Activated gamma-delta T cell treated with anti-CD3 and anti-CD28 coated beads, Interleukin-2, amount 50 U/mL, for 16 hours (primary cell): ENCODE data around the gene SIPA1L3.

Experiments
- DNase-seq: peaks from one replicate; pipeline ENCODE4 v3.0.0-alpha.2; 2020; ENCODE audit warnings: low read depth

The SIPA1L3 gene

DNA sequence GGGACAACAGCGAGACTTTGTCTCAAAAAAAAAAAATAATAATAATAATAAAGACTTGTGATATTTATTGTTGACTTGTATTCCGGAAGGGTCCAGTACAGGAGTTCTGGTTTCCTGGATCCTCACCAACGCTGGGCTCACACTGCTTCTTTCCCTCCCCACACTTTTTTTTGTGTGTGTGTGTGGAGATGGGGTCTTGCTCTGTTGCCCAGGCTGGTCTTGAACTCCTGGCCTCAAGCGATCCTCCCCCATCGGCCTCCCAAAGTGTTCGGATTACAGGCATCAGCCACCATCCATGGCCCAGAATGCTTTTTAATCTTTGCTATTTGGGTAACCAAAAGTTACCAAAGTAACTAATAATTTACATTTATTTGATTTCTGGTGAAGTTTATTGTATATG lies 39.1 kb downstream of the SIPA1L3 start:
- no peak for DNase-seq

DNA sequence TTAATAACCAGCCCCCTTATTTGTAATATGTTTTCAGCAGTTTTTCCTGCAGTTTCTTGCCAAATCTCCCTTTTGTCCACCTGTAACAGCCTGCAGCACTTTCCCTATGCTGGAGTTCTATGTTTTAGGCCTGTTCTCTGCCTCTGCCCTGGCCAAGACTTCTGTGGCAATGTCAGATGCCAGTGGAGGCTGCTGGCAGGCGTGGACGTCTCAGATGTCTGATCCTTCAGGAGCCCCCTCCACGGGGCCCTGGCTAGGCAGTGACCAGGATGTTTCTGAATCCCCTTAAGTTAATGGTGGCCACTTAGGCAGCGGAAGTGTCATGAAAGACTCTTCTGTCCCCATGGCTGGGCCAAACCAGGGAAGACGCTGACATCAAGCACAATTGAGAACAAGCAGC lies 40.8 kb downstream of the SIPA1L3 start:
- DNase-seq, result no peak

DNA sequence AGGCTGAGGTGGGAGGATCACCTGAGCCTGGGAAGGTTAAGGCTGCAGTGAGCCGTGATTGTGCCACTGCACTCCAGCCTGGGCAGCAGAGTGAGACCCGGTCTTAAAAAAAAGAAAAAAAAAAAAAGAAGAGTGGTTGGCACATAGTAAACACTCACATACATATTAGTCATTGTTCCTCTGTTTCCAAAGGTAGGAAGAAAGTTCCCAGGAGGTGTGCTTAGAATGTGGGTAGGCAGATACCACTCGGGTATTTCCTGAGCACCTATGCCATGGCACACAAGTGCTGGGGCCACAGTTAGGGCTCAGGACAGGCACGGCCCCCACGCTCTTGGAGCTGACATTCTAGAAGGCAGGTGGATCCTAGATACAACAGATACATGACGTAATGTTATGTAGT lies 41.4 kb downstream of the SIPA1L3 start:
- no peak for DNase-seq

DNA sequence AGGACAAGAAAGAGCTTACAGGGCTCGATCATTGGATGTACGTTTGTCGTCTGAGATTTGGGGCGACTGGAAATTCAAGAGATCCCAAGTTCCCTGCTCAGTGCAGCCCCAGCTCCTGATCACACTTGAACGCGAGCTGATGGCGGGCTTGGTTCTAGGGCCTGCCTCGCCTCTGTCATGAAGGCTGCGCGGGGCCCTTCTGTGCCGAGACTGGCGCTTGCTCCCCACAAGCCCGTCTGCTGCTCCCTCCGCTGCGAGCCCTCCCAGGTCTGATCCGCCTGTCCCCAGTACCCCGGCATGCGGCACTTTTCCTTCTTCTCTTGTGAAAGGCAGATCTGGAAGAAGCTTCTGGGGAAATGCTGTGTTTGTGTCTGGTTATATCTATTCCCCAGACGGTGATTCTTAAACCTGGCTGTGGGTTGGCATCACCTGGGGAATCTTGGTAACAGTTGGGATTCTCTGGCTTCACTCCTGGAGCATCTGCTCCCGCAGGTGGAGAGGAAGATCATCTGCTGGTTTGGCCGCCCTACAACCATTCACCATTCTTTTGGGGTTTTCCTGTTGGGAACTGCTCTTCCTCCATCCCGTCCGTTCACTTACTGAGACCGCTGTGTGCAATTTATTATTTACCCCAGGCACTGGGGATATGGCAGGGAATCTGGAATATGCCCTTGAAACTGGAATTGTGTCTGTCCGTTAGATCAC lies 43.6 kb downstream of the SIPA1L3 start:
- DNase-seq, result no peak

DNA sequence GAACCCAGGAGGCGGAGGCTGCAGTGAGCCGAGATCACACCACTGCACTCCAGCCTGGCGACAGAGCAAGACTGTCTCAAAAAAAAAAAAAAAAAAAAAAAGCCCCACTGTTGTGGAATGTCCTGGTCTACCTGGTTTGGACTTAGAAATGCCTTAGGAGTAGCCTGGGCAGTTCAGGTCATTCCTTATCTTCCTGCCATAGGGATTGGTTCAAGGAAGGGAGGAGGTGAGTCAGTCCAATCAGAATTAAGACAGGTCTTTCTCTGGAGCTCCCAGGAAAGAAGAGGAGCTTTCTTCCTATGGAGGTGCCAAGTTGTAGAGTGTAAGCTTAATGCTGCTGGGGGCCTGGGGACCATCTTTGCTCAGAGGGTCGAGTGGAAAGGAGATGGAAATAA lies 44.8 kb downstream of the SIPA1L3 start:
- DNase-seq, result no peak

DNA sequence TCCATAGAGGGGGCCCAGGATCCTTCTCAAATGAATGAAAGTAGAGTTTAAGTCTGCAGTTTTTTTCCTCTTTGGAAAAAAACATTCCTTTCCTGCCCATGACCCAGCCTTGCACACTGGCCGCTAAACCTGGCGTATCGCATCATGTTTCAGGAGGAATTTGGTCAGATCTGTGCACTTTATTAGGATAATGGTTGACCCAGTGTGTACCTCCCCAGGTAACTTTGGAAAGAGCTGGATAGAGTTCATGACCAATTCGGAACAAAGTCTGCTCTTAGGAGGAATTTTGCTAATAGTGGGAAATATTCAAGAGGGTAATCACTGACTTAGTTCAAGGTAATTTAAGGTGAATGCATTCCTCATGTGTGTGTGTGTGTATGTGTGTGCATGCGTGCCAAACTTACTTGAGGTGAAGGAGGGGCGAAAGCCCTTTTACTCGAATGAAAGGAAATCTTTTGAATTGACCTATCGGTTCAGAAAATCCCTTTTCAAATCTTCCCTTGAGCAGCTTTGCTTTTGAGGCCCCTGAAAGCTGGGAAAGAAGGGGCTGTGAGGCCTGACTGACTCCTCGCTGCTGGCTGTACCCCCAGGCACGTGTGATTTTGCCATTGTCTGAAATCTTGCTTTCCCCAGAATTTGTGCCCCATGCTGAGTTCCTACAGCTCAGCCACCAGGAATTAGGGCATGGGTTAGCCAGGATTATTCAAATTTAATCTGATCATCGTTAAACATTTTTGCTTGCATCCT lies 46.3 kb downstream of the SIPA1L3 start:
- DNase-seq, result no peak

DNA sequence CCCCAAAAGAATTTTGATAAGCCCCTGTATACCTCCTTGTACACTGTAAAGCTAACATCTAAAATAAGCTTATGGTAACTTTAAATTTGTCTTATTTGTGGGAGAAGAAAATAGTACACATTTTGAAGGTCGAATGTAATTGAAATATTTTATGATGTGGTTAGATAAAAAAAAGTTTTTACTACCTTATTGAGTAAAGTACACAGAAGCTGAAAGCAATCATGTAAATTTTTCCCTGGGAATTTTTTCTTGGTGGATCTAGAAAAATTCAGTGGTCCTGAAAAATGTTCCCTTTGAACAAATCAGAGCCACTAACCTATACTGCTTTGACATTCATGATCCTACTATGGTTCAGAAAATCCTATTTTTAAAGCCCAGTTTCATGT lies 46.9 kb downstream of the SIPA1L3 start:
- no peak for DNase-seq

DNA sequence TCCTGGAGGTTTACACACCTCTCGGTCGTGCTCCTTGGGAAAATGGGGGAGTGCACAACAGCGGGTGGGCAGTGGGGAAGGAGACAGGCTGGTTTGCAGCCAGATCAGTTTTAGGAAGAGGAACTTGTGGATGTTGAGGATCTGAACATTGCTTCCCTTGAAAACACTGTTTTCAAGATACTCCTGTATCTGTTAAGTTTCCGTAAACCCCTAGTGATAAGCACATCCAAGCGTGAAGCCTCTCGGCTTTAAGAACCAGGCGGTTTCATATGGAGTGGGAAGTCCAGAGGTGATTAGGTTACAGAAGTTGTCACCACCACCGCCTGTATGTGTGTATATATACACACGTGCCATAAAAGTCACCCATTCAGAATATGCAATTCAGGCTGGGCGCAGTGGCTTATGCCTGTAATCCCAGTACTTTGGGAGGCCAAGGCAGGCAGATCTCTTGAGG lies 47.4 kb downstream of the SIPA1L3 start:
- DNase-seq, result no peak

DNA sequence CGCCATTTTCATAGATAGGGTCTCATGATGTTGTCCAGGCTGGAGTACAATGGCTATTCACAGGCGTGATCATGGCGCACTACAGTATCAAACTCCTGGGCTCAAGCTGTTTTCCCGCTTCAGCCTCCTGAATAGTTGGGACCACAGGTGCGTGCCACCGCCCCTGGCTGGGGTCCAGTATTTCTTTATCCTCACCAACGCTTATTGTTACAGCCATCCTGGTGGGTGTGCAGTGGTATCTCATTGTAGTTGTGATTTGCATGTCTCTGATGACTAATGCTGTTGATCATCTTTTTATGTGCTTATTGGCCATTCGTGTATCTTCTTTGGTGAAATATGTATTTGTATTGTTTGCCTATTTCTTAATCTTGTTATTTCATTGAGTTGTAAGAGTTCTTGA lies 49.0 kb downstream of the SIPA1L3 start:
- no peak for DNase-seq

DNA sequence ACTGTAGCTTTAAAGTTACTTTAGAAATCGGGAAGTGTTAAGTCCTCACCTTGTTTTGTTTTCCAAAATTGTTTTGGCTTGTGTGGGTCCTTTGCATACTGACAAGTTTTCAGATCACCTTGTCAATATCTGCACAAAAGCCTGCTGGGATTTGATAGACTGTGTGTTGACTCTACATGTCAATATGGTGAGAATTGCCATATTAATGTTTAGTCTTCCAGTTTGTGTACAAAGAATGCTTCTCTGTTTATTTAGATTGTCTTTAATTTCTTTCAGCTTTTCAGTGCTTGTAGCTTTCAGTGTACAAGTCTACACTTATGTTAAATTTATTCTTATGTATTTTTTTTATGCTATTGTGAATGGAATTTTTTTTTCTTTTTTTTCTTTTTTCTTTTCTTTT lies 50.2 kb downstream of the SIPA1L3 start:
- no peak for DNase-seq

DNA sequence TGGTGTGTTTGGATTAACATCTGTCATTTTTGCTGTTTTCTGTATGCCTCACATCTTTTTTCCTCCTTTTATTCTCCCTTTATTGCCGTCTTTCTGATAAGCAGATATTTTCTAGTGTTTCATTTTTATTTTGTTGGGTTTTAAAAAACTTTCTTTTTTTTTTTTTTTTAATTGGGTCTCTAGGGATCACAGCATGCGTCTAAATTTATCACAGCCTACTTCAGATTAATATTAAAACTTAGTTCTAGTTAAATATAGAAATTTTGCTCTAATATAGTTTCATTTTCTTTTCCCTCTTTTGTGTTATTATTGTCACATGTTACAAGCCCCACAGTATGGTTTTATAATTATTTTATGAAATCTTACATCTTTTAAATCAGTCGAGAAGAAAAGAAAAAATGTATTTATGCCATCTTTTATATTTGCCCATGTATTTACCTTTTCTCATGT lies 52.7 kb downstream of the SIPA1L3 start:
- no peak for DNase-seq

DNA sequence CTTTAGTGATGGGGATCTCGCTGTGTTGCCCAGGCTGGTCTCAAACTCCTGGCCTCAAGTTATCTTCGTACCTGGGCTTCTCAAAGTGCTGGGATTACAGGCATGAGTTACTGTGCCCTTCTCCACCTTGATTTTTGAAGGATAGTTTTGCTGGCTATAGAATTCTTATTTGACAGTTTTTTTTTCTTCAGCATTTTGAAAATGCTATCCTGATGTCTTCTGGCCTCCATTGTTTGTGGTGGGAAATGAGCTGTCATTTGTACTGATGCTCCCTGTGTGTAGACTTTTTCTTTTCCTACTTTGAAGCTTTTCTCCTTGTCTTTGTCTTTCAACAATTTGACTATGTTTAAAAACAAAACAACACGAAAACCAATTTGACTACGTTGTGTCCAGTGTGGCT lies 54.2 kb downstream of the SIPA1L3 start:
- no peak for DNase-seq

DNA sequence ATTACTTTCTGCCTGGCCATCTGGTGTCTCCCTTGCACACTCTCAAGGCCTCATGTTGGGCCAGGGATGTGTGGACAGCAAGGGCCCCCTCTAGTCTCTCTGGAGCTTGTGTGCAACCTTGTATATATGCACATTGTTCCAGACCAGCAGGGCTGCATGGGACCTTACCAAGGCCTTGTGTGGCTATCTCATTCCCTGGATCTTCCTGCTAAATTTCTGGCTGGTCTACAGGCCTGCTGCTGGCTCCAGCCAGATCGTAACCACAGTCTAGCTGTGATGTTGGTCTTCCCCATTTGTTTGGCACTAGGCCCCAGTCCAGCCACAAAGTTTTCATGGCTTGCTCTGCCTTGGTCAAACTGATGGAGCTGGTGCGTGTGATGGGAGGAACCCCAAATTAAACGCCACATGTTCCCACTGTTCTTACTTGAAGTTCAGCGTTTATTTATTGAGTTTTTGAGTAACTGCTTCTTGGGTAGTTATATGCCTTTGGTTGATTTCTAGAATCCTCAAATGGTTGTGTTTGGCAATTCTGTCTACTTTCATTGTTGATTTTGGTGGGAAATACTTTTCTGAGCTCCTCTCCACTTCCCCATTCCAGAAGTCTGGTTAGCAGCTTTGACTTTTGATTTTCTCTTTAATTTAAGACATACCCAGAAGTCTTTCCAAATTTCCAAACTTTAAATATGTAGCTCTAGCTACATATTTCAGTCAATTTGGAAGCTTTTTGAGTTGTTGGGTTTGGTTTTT lies 56.4 kb downstream of the SIPA1L3 start:
- DNase-seq, result no peak

DNA sequence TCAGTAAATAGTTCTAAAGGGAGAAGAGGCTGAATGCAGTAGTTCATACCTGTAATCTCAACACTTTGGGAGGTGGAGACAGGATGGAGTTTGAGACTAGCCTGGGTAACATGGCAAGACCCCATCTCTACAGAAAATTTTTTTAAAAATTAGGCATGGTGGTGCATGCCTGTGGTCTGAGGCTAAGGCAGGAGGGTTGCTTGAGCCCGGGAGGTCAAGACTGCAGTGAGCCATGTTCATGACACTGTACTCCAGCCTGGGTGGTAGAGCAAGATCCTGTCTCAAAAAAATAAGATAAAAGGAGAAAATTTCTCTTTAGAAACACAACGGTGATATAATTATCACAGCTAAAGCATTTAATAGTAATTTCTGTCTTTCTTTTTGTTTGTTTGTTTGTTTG lies 57.1 kb downstream of the SIPA1L3 start:
- no peak for DNase-seq

DNA sequence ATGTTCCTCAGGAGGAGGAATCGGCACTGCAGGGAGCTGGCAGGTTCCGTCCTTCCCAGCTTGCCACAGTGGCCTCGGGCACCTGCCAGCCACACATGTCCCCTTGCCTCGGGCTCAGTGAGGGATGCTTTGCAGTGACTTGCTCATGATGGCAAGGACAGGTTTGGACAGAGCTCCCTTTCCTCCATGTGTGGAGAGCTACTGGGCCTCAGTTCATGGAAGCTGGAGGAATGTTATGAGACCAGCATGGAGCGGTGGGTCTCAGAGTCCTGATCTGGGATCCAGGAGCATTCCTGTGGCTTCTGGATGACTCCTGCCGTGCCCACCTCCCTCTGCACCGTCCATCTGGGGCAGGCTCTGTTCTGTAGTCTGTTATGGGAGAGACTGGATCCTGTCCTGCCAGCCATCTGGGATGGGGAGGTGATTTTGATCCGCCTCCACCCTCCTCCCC lies 59.2 kb downstream of the SIPA1L3 start:
- no peak for DNase-seq

DNA sequence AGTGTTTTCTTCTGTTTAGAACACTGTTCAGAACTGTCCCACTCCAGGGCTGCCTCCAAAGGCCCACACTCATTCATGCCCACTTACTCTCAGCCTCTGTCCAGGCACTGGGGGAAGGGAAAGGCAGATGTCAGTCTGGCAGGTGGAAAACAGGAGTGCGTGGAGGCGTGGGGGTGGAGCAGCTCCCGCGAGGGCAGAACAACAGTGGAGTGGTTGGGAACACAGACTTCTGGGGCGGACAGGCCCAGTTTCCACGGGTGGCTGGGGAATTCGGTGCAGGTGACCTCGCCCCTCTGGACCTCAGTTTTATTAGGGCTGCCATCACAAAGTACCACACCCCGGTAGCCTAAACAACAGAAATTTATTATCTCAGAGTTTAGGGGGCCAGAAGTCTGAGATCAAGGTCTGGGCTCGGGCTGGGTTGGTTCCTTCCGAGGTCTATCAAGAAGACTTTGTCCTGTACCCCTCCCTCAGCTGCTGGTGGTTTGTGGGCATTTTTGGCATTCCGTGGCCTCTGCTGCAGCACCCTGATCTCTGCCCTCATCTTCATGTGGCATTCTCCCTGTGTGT lies 59.7 kb downstream of the SIPA1L3 start:
- no peak for DNase-seq

DNA sequence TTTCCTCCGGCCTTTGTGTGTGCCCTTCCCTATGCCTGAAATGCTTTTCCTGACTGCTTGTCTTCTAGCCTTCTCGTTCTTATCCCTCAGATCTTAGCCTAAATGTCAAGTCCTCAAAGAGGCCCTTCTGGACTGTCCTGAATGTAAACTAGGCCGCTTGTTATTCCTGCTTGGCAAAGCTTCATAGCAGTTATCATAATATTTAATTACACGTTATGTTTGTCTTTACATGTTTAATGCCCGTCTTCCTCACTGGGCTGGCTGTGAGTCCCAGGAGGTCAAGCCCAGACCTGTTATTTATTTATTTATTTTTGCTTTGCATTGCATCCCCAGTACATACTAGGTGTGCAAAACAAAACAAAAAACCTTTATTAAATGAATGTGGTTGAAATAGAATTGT lies 62.7 kb downstream of the SIPA1L3 start:
- DNase-seq, result no peak

DNA sequence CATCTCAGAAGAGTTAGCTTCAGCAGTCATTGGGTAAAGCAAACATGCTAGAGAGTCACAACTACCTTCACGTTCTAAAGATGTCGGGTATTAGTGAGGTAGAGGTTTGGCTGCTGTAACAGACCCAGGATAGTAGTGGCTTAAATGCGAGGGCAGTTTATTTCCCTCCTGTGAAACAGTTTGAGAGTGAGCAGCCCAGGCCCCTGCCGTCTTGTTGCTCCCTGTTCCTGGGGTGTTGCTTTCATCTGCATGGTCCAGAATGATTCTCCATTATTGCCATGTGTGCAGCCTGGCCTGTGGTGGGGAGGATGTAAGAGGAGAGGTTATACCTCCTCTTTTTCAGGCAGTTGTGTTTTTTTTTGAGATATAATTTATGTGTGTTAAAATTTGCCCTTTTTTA lies 63.7 kb downstream of the SIPA1L3 start:
- no peak for DNase-seq

DNA sequence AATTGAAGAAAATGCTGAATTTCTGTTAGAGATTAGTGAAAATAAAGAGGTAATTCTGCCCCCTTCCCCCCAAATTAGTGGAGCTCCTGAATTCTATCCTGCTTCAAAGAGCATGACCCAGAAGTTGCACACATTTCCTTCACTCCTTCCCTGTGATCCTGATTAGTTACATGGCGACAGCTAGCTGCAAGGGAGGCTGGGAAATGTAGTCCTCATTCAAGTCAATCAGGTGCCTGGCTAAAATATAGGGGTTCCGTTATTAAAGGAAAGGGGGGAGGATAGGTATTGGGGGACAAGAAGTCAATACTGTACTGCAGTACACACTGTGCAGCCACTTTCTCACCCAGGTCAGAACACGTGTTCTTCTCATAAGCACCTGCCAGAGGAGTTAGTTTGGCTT lies 65.8 kb downstream of the SIPA1L3 start:
- no peak for DNase-seq

DNA sequence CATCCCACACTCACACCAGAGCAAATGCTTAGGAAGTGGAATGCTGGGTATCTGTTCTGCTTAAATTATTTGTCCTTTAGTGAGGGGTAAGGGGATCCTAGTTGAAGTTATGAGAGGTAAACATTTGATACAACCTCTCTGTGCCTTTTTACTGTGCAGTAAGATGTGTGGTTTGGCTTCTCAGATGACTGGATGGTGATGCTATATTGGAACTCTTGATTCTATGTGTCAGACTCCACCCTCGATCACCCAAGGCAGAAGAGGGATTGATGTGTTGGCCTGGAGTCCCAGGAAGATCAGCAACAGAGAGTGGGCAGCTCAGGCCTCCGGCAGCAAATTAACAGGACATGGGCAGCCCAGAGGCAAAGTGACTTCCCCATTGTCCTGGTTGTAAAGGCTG lies 66.7 kb downstream of the SIPA1L3 start:
- DNase-seq, result no peak

DNA sequence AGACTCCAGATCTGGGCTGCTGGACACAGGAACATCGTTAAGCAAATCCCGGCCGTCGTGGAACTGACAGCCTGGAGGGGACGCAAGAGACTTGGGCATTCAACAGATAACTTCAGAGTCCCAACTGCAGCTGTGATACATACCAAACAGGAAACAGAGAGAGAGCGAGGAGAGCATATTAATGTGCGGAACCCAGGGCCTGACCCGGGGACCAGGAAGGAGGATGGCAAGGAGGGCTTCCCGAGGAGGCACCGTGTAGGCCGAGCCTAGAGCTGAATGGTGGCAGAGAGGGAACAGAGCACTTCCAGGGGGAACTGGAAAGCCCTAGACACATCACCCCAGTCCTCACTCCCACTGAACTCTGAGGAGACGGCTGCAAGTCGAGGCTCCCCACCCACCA lies 68.1 kb downstream of the SIPA1L3 start:
- no peak for DNase-seq
